GM12874 (cell line): ENCODE measurements around the gene CACNA1C.

Source experiments
- CTCF ChIP-seq: IDR thresholded peaks from 2 replicates; pipeline ENCODE4 v1.5.1; 2011; ENCODE audit warnings: low read depth, mild to moderate bottlenecking, control low read depth, low read length, moderate library complexity; ENCODE audit not compliant: insufficient read depth

CACNA1C gene

DNA sequence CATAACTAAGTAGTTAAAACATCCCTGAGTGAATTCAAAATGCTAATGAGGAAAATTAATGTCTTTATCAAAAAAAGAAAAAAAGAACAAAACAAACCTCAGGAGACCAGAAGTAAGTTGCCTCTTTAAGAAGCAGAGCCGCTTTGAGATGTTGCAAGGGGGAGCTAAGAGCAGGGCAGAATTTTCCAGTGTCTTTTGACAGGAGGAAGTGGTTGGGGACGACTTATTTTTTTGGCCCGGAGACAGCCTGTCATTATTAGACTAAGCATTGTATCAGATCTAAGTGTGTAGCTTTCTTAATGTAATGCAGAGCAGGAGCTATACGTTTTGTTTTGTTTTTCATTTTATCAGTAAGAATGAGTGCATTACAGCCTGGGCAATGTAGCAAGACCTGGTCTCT, 206.6 kb downstream of the CACNA1C start:
- no peak for TF ChIP-seq CTCF

- no peak for TF ChIP-seq CTCF
These were observed 207.7 kb downstream of the CACNA1C start for GRCh38 chr12:2260441-2260840.

- TF ChIP-seq CTCF = no peak
These were observed 208.9 kb downstream of the CACNA1C start for GRCh38 chr12:2261708-2262107.

DNA sequence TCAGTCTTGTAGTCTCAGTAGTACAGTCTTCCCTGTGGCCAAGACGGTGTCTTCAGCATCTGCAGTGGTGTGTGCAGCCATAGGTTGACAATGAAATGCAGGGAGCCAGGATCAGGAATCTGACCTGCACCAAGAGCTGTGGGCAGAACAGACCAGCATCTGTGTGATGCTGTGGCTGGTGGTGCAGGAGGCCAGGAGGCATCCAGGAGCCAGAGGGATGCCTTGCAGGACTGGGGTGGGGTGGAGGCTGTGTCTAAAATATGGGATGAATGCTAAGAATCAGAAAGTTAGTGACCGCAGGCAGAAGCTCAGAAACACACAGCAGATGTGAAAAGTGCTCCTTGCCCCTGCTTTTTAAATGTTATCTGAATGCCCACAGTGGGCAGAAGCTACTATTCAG, 209.7 kb downstream of the CACNA1C start:
- TF ChIP-seq CTCF = no peak

- no peak for TF ChIP-seq CTCF
These were observed 211.1 kb downstream of the CACNA1C start for GRCh38 chr12:2263901-2264300.

DNA sequence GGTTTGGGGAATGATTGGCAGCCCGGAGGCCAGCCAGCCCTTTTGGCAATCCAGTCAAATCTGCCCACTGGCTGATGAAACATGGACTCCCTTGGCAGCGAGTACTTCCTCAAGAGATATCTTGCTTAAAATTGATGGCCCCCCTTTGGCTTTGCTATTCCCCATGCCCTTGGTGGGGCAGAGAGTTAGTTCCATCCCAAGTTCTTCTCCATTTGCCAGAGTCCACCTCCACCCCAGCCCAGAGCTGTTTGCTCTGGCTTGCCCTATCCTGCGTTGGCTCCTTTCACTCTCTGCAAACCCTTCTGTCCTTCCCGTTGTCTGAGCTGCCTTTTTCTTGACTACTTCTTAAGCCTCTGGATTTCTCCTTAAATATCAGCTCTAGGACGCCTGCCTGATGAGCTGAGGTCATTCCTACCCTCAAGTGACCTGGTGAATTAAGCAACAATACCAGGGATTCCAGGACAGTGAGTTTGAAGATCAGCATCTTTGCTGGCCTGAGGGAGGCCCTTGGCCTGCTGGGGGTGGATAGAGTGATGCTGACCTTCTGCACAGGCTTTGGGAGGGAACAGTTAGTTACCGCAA, 212.0 kb downstream of the CACNA1C start:
- no peak for TF ChIP-seq CTCF

- no peak for TF ChIP-seq CTCF
These were observed 212.8 kb downstream of the CACNA1C start for GRCh38 chr12:2265461-2266167.
